ENCODE measurements around the gene MEF2D. TPM values are rescaled to one million over a fixed set of nuclear protein-coding genes. Genes with fewer than 3 reads are reported as not detected.

MEF2D gene
- total RNA-seq, 2 experiments from 2014 or later, result 32.1 to 33.6 TPM

- POLR2A ChIA-PET, result no interaction called here
- CTCF ChIA-PET, result interaction anchor here (0.5 to 1.4 kb wide), 3 partner anchors 54 to 153 kb away, joined by 3 to 5 read pairs (median 3); no protein-coding TSS in a partner anchor
- intact Hi-C loops (cut with DNase I, micrococcal nuclease), result no loop called here
Observed at GRCh38 chr1:156538711-156539440, 38.3 kb upstream of the MEF2D start.

GRCh38 chr1:156537027-156537426 is 36.5 kb upstream of the MEF2D start:
- H3K27me3 Mint-ChIP-seq, result no peaks in the 10 kb centered on the region
- ATAC-seq (no peak), DNase-seq (no peak)
- no peak overlapping the region for H3K4me3 Mint-ChIP-seq
- ChIA-PET CTCF (no interaction called here), POLR2A (no interaction called here)
- H3K4me1 Mint-ChIP-seq, result no peaks in the 10 kb centered on the region
- intact Hi-C loops (cut with DNase I, micrococcal nuclease), result no loop called here
- H3K9me3 Mint-ChIP-seq (ENCODE audit: low read depth), result no peaks in the 10 kb centered on the region
- H3K27ac Mint-ChIP-seq, result no peak overlapping the region
- H3K36me3 Mint-ChIP-seq (ENCODE audit: low read depth), result peaks cover 2% of the 10 kb centered on the region

More at GRCh38 chr1:156538711-156539440, 38.3 kb upstream of the MEF2D start:
- Mint-ChIP-seq H3K27ac (no peak overlapping the region), H3K36me3 (ENCODE audit: low read depth) (peaks cover 2% of the 10 kb centered on the region), H3K4me1 (no peaks in the 10 kb centered on the region), H3K4me3 (no peak overlapping the region), H3K9me3 (ENCODE audit: low read depth) (no peaks in the 10 kb centered on the region), H3K27me3 (no peaks in the 10 kb centered on the region)
- ATAC-seq (no peak), DNase-seq (no peak)

GRCh38 chr1:156534424-156535060 is 34.0 kb upstream of the MEF2D start:
- DNase-seq, result no peak
- no peak overlapping the region for H3K27ac Mint-ChIP-seq
- no peaks in the 10 kb centered on the region for H3K4me1 Mint-ChIP-seq
- POLR2A ChIA-PET, result no interaction called here
- intact Hi-C loops (cut with DNase I, micrococcal nuclease), result no loop called here
- CTCF ChIA-PET, result no interaction called here
- no peak overlapping the region for H3K4me3 Mint-ChIP-seq
- H3K36me3 Mint-ChIP-seq (ENCODE audit: low read depth), result peaks cover 2% of the 10 kb centered on the region
- no peak for ATAC-seq
- no peaks in the 10 kb centered on the region for H3K9me3 Mint-ChIP-seq (ENCODE audit: low read depth)
- H3K27me3 Mint-ChIP-seq, result no peaks in the 10 kb centered on the region

GRCh38 chr1:156533568-156534220 is 33.1 kb upstream of the MEF2D start:
- no peak for ATAC-seq
- H3K9me3 Mint-ChIP-seq (ENCODE audit: low read depth), result no peaks in the 10 kb centered on the region

GRCh38 chr1:156532374-156532773 is 31.8 kb upstream of the MEF2D start:
- Mint-ChIP-seq H3K36me3 (ENCODE audit: low read depth) (no peaks in the 10 kb centered on the region), H3K4me1 (peaks cover 8% of the 10 kb centered on the region), H3K27ac (no peak overlapping the region), H3K27me3 (no peaks in the 10 kb centered on the region), H3K9me3 (ENCODE audit: low read depth) (no peaks in the 10 kb centered on the region), H3K4me3 (no peak overlapping the region)
- no peak for ATAC-seq
- intact Hi-C loops (cut with DNase I, micrococcal nuclease), result no loop called here
- CTCF ChIA-PET, result interaction anchor here (0.6 to 1.8 kb wide), 12 partner anchors 8 to 1286 kb away, joined by 3 to 6 read pairs (median 3); no protein-coding TSS in a partner anchor
- no peak for DNase-seq
- POLR2A ChIA-PET, result no interaction called here

More at GRCh38 chr1:156533568-156534220, 33.1 kb upstream of the MEF2D start:
- intact Hi-C loops (cut with DNase I, micrococcal nuclease), result no loop called here
- no peak overlapping the region for H3K4me3 Mint-ChIP-seq
- H3K36me3 Mint-ChIP-seq (ENCODE audit: low read depth), result peaks cover 2% of the 10 kb centered on the region
- POLR2A ChIA-PET, result no interaction called here
- CTCF ChIA-PET, result interaction anchor here (0.7 to 1.8 kb wide), 2 partner anchors 17 to 103 kb away, joined by 3 to 6 read pairs; no protein-coding TSS in a partner anchor
- H3K4me1 Mint-ChIP-seq, result no peaks in the 10 kb centered on the region
- DNase-seq, result no peak
- H3K27ac Mint-ChIP-seq, result no peak overlapping the region
- H3K27me3 Mint-ChIP-seq, result no peaks in the 10 kb centered on the region

GRCh38 chr1:156530006-156530405 is 29.4 kb upstream of the MEF2D start:
- ChIA-PET POLR2A (no interaction called here), CTCF (interaction anchor here (0.6 kb wide), 1 partner anchor 411 kb away, joined by 3 read pairs; no protein-coding TSS in a partner anchor)
- Mint-ChIP-seq H3K36me3 (ENCODE audit: low read depth) (peaks cover 2% of the 10 kb centered on the region), H3K9me3 (ENCODE audit: low read depth) (no peaks in the 10 kb centered on the region), H3K4me1 (peaks cover 18% of the 10 kb centered on the region), H3K4me3 (no peak overlapping the region), H3K27me3 (no peaks in the 10 kb centered on the region), H3K27ac (no peak overlapping the region)
- intact Hi-C loops (cut with DNase I, micrococcal nuclease), result no loop called here
- ATAC-seq, result no peak
- no peak for DNase-seq

- POLR2A ChIA-PET, result interaction anchor here (0.6 to 1.2 kb wide), 2 partner anchors 57 to 65 kb away, joined by 3 to 4 read pairs; no protein-coding TSS in a partner anchor
Observed at GRCh38 chr1:156528875-156529425, 28.4 kb upstream of the MEF2D start.

GRCh38 chr1:156528231-156528630 is 27.7 kb upstream of the MEF2D start:
- intact Hi-C loops (cut with DNase I, micrococcal nuclease), result no loop called here
- Mint-ChIP-seq H3K36me3 (ENCODE audit: low read depth) (peaks cover 2% of the 10 kb centered on the region), H3K27ac (no peak overlapping the region), H3K27me3 (no peaks in the 10 kb centered on the region), H3K4me1 (peaks cover 30% of the 10 kb centered on the region), H3K9me3 (ENCODE audit: low read depth) (no peaks in the 10 kb centered on the region), H3K4me3 (no peak overlapping the region)
- ChIA-PET POLR2A (interaction anchor here (0.6 to 1.2 kb wide), 2 partner anchors 56 to 65 kb away, joined by 3 to 4 read pairs; no protein-coding TSS in a partner anchor), CTCF (interaction anchor here (0.8 to 1.9 kb wide), 6 partner anchors 20 to 197 kb away, joined by 3 to 8 read pairs (median 3); no protein-coding TSS in a partner anchor)
- DNase-seq, result no peak
- no peak for ATAC-seq

More at GRCh38 chr1:156528875-156529425, 28.4 kb upstream of the MEF2D start:
- ATAC-seq (no peak), DNase-seq (no peak)
- Mint-ChIP-seq H3K27me3 (no peaks in the 10 kb centered on the region), H3K27ac (no peak overlapping the region), H3K4me3 (no peak overlapping the region), H3K9me3 (ENCODE audit: low read depth) (no peaks in the 10 kb centered on the region), H3K36me3 (ENCODE audit: low read depth) (peaks cover 2% of the 10 kb centered on the region), H3K4me1 (peaks cover 29% of the 10 kb centered on the region)
- intact Hi-C loops (cut with DNase I, micrococcal nuclease), result no loop called here
- CTCF ChIA-PET, result interaction anchor here (1.1 to 1.9 kb wide), 2 partner anchors 21 to 83 kb away, joined by 3 to 8 read pairs; no protein-coding TSS in a partner anchor

GRCh38 chr1:156527584-156527983 is 27.0 kb upstream of the MEF2D start:
- no peak overlapping the region for H3K4me3 Mint-ChIP-seq
- no peaks in the 10 kb centered on the region for H3K27me3 Mint-ChIP-seq
- H3K36me3 Mint-ChIP-seq (ENCODE audit: low read depth), result peaks cover 2% of the 10 kb centered on the region
- intact Hi-C loops (cut with DNase I, micrococcal nuclease), result no loop called here
- no peak for DNase-seq
- no peak overlapping the region for H3K27ac Mint-ChIP-seq
- ChIA-PET CTCF (interaction anchor here (0.7 to 1.9 kb wide), 6 partner anchors 39 to 222 kb away, joined by 3 to 8 read pairs (median 3); no protein-coding TSS in a partner anchor), POLR2A (interaction anchor here (1.2 kb wide), 1 partner anchor 66 kb away, joined by 3 read pairs; no protein-coding TSS in a partner anchor)
- no peaks in the 10 kb centered on the region for H3K9me3 Mint-ChIP-seq (ENCODE audit: low read depth)
- ATAC-seq, result no peak
- peaks cover 30% of the 10 kb centered on the region for H3K4me1 Mint-ChIP-seq

GRCh38 chr1:156525856-156526489 is 25.4 kb upstream of the MEF2D start:
- Mint-ChIP-seq H3K9me3 (ENCODE audit: low read depth) (no peaks in the 10 kb centered on the region), H3K4me1 (peaks cover 30% of the 10 kb centered on the region), H3K27me3 (no peaks in the 10 kb centered on the region), H3K27ac (no peak overlapping the region), H3K36me3 (ENCODE audit: low read depth) (peaks cover 2% of the 10 kb centered on the region), H3K4me3 (no peak overlapping the region)
- no peak for ATAC-seq
- POLR2A ChIA-PET, result no interaction called here
- no peak for DNase-seq
- CTCF ChIA-PET, result interaction anchor here (0.6 to 3.0 kb wide), 9 partner anchors 9 to 84 kb away, joined by 3 to 12 read pairs (median 6); partner anchors contain the start of genes MEF2D and NAXE
- intact Hi-C loops (cut with DNase I, micrococcal nuclease), result no loop called here

Data from activated CD4-positive, alpha-beta T cell treated with anti-CD3 and anti-CD28 coated beads for 36 hours (primary cell).